Adrenal gland (tissue), 12 donors: ENCODE data around the gene CLEC18A. TPM values are rescaled to one million over a fixed set of nuclear protein-coding genes. Genes with fewer than 3 reads are reported as not detected.

Experiments used
- DNase-seq, 7 donors: peaks; one replicate each; pipeline ENCODE4 v3.0.0-alpha.2; 2019 to 2020
- H3K27ac ChIP-seq, 5 donors: fragments of 200-600 bp; sonication (generic) in 4 of 5; 1 replicate in 3 of 5; 2 replicates in 2 of 5; pipeline versions ENCODE4 v1.5.1 to v1.8.0; 2016 to 2020; ENCODE audit warnings: mild to moderate bottlenecking in 1 of 5
- H3K27me3 ChIP-seq: fragments of 200-600 bp; 2 replicates; pipeline ENCODE4 v1.8.0; 2021
- H3K36me3 ChIP-seq, 2 donors: fragments of 200-600 bp; replicated peaks in 1 of 2; 1 replicate in 1 of 2; 2 replicates in 1 of 2; pipeline versions ENCODE4 v1.5.1 to v1.8.0; 2018 to 2022
- H3K4me1 ChIP-seq, 2 donors: fragments of 200-600 bp; replicated peaks in 1 of 2; 1 replicate in 1 of 2; 2 replicates in 1 of 2; pipeline versions ENCODE4 v1.5.1 to v1.8.0; 2018 to 2021
- H3K4me3 ChIP-seq, 4 donors: fragments of 200-600 bp; sonication (generic) in 3 of 4; one replicate each; pipeline ENCODE4 v1.5.1; 2016 to 2018
- H3K9me3 ChIP-seq, 3 donors: fragments of 200-600 bp; sonication (generic) in 1 of 3; replicated peaks in 1 of 3; 1 replicate in 2 of 3; 2 replicates in 1 of 3; pipeline versions ENCODE4 v1.5.1 to v1.8.0; 2016 to 2021
- CTCF ChIP-seq, 6 experiments: fragments of 450-650 bp in 4 of 6; fragments of 200-600 bp in 2 of 6; sonication (generic) in 1 of 6; IDR thresholded peaks; 1 replicate in 5 of 6; 2 replicates in 1 of 6; pipeline versions ENCODE4 v1.5.1 to v1.8.0; 2016 to 2021; ENCODE audit warnings: antibody characterized with exemption in 6 of 6, mild to moderate bottlenecking in 2 of 6, moderate library complexity in 1 of 6
- POLR2A ChIP-seq, 2 donors: fragments of 450-650 bp; IDR thresholded peaks; one replicate each; pipeline ENCODE4 v1.6.1; 2017; ENCODE audit warnings: antibody characterized with exemption in 2 of 2, mild to moderate bottlenecking in 2 of 2, moderate library complexity in 1 of 2
- WGBS, 4 donors: extraction: QIAGEN DNeasy Blood & Tissue Kit in 2 of 4; methylation state at CpG; one replicate each; pipeline versions ENCODE4 v1.1.5 to v1.1.7; 2013 to 2017; 5-methylcytosine and 5-hydroxymethylcytosine counted together
- intact Hi-C, 2 donors: fragments of 100-400 bp; cut with DNase I; formaldehyde crosslinking; loops; one replicate each; pipeline versions ENCODE4 v1.14.1 to v1.15.0; 2022 to 2023
- polyA plus RNA-seq, 3 donors: library from polyadenylated mRNA; stranded (reverse); fragments of 200-250 nt in 2 of 3; fragments of 350-450 nt in 1 of 3; fragmentation: Illumina TruSeq in 1 of 3; extraction: RNeasy Lipid Tissue Mini Kit (QIAGEN cat#74804) in 1 of 3; gene quantifications; one replicate each; pipeline ENCODE4 v1.2.3, GENCODE V29; 2013 to 2014
- total RNA-seq, 9 donors: library from RNA; depleted of rRNA in 4 of 9; stranded (reverse); fragments of >200 nt in 4 of 9; fragments of 120-200 nt in 1 of 9; fragmentation: NEBNext Ultra II Directional in 1 of 9; extraction: Animal tissue kit (Norgen Biotek cat#: 25700) in 1 of 9; gene quantifications; one replicate each; pipeline versions ENCODE4 v1.1.0 to v1.2.4, GENCODE V29; 2013 to 2023
- donor health status: healthy with polysubstance abuse.
- donor health status: Bipolar disorder and iron deficiency.
- donor health status: DM: yes; HTN: yes; CAD: no.
- donor health status: DM: no; HTN: no; CAD: no.
- donor health status: DM: no; HTN: no; CAD: no.
- donor health status: DM: yes; HTN: yes; CAD: no.

CLEC18A gene
- total and polyA plus RNA-seq, 12 donors: 1.0 to 8.0 (median 2.9) TPM

GRCh38 chr16:69938981-69939820 is 11.9 kb upstream of the CLEC18A start:
- 93 to 95% (median 94%) methylated on average over 13 to 28 of the region's 28 CpGs for WGBS, 4 donors
- no peak overlapping the region for H3K4me3 ChIP-seq
- TF ChIP-seq CTCF (IDR thresholded peaks at IDR 0.05): no peak
- no peak for TF ChIP-seq POLR2A (IDR thresholded peaks at IDR 0.05)
- no peaks in the 10 kb centered on the region for H3K4me1 ChIP-seq
- H3K27ac ChIP-seq: no peak overlapping the region
- H3K36me3 ChIP-seq: peaks cover 0 to 71% of the 10 kb centered on the region in 2 donors
- no peaks in the 10 kb centered on the region for H3K27me3 ChIP-seq
- intact Hi-C loops: no loop called here
- peak in 4 of 7 donors; percentile 7 to 14 (median 10) for DNase-seq
- no peaks in the 10 kb centered on the region for H3K9me3 ChIP-seq

GRCh38 chr16:69939821-69940585 is 11.1 kb upstream of the CLEC18A start:
- peak in 5 of 7 donors; percentile 7 to 46 (median 10) for DNase-seq
- intact Hi-C loops: no loop called here

GRCh38 chr16:69940676-69941075 is 10.5 kb upstream of the CLEC18A start:
- WGBS, 4 donors: 87 to 99% (median 96%) methylated on average over 6 to 13 of the region's 13 CpGs
- intact Hi-C loops: no loop called here
- no peak overlapping the region for H3K27ac ChIP-seq
- TF ChIP-seq CTCF (IDR thresholded peaks at IDR 0.05): no peak
- TF ChIP-seq POLR2A (IDR thresholded peaks at IDR 0.05): no peak
- no peak overlapping the region for H3K4me3 ChIP-seq
- peaks cover 0 to 56% of the 10 kb centered on the region in 2 donors for H3K36me3 ChIP-seq
- no peaks in the 10 kb centered on the region for H3K27me3 ChIP-seq
- no peaks in the 10 kb centered on the region for H3K4me1 ChIP-seq
- H3K9me3 ChIP-seq: no peaks in the 10 kb centered on the region
- peak in 1 of 7 donors; percentile 10 for DNase-seq

More at GRCh38 chr16:69939821-69940585, 11.1 kb upstream of the CLEC18A start:
- 92 to 97% (median 93%) methylated on average over 15 to 26 of the region's 26 CpGs for WGBS, 4 donors
- H3K27ac ChIP-seq: no peak overlapping the region
- H3K4me1 ChIP-seq: no peaks in the 10 kb centered on the region
- peaks cover 0 to 63% of the 10 kb centered on the region in 2 donors for H3K36me3 ChIP-seq
- H3K9me3 ChIP-seq: no peaks in the 10 kb centered on the region
- no peak overlapping the region for H3K4me3 ChIP-seq
- TF ChIP-seq CTCF (IDR thresholded peaks at IDR 0.05): no peak
- H3K27me3 ChIP-seq: no peaks in the 10 kb centered on the region
